Left lobe of liver (tissue), 2 donors: ENCODE data around the gene SUN1. TPM values are rescaled to one million over a fixed set of nuclear protein-coding genes. Genes with fewer than 3 reads are reported as not detected.
A peak's percentile ranks its signal among the peaks of the same experiment; 100 is the strongest.

ENCODE experiments used
- ATAC-seq: fragments of 200-7000 bp; cut with Tn5 transposase; one replicate; pipeline ENCODE4 v1.9.1; 2020; ENCODE audit warnings: mild to moderate bottlenecking, moderate library complexity
- DNase-seq: peaks from one replicate; pipeline ENCODE4 v3.0.0-alpha.2; 2020; ENCODE audit warnings: low spot score
- total RNA-seq: library from RNA; stranded (reverse); gene quantifications from one replicate; pipeline ENCODE4 v1.2.1, GENCODE V29; 2021
- donor health status: DM: no; HTN: no; CAD: no; lungs with moderate emphysema.
- donor health status: DM: no; HTN: yes; CAD: no.

Gene SUN1
- total RNA-seq, 1 donor from 2014 or later: 41.5 TPM

- ATAC-seq (peak; percentile 67), DNase-seq (peak; percentile 93)
Observed at GRCh38 chr7:886626-887487, 54.6 kb downstream of the SUN1 start.

- DNase-seq (no peak), ATAC-seq (no peak)
Observed at GRCh38 chr7:887488-887820, 55.2 kb downstream of the SUN1 start.

DNA sequence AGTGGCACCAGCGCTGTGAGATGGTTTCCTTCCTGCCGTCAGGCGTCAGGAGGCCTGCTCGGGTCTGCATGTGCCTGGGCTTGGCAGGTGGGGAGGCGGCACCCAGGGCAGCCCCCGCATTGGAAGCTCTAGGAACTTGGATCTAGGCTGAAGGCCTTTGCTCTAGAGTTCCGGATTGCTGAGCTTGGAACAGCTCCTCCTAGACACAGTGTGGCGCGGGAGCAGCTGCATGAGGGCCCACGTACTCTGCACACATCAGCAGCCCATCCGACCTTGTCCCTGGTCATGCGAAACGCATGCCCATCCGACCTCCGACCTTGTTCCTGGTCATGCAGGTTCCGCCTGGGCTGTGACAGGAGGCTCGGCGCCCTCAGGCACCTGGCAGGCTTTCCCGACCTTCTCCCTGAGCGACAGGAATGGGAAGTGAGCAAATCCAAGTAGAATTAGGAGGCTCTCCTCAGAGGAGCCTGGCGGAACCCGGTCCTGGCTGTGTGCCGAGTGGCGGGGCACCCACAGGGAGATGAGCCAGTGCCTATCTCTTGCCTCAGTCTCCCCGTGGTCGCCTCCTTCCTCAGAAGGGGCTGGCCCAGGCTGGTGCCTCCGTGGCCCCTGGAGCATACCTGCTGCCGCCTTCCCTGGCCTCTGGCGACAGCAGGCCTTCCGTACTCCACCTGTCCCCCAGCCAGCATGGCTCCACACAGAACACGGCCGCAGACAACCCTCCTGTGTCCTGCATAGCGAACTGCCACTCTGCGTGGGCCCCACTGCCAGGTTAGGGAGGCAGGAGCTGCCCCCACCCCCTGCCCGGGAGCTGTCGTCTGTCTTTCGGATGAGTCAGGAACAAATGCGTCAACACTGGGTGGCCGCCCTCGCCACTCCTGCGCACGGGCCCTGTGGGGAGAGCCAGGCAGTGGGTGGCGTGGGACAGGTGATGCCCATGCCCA, 56.1 kb downstream of the SUN1 start:
- DNase-seq (peak; percentile 95), ATAC-seq (peak; percentile 67)

DNA sequence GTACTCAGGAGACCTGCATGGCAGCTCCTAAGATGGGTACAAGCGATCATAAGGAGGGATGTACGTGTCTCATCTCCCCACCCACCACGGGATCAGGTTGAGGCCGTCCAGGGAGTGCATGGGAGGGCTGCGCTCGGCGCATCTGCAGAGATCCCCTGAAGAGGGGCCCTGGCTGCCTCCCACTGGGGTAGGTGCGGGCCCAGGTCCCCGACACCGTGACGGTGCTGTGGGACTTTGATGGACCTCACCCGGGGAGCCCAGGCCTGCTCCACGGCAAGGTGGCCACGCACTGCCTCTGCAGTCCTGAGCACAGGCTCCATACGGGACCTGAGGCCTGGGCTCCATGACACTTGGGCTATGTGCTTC, 56.7 kb downstream of the SUN1 start:
- DNase-seq (no peak), ATAC-seq (no peak)

DNA sequence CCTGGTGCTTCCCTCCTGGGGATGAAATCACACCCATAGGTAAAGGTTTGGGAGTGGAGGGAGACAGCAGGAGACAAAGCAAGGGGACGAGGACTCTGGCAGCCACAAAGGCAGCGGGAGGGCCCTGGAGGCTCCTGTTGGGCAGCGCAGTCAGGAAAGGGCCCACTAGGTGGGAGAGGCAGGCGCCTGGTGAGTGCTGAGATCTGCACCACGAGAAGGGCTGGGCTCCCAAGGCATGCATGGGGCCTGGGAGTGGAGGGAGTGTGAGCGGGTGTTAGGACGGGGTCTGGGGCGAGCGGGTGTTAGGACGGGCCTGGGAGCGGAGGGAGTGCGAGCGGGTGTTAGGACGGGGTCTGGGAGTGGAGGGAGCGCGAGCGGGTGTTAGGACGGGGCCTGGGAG, 57.1 kb downstream of the SUN1 start:
- ATAC-seq: no peak
- DNase-seq: no peak

- DNase-seq (no peak), ATAC-seq (no peak)
Observed at GRCh38 chr7:890868-891267, 58.6 kb downstream of the SUN1 start.

DNA sequence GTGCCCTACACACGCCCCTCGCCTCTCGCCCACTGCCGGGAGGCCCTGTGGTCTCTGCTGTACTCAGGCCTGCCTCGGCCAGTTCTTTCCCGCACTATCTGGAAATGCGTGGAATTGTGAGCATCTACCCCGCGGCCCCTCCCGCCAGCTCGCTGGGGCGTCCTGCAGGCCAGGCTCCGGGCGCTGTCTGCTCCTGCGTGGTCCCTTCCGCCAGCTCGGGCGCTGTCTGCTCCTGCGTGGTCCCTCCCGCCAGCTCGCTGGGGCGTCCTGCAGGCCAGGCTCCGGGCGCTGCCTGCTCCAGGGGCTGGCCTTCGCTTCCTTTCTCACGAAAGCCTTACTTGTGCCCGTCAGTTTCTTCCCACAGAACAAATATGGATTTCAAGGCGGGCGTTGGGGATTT, 59.0 kb downstream of the SUN1 start:
- no peak for ATAC-seq
- no peak for DNase-seq

- DNase-seq: no peak
Observed at GRCh38 chr7:891805-892204, 59.5 kb downstream of the SUN1 start.

DNA sequence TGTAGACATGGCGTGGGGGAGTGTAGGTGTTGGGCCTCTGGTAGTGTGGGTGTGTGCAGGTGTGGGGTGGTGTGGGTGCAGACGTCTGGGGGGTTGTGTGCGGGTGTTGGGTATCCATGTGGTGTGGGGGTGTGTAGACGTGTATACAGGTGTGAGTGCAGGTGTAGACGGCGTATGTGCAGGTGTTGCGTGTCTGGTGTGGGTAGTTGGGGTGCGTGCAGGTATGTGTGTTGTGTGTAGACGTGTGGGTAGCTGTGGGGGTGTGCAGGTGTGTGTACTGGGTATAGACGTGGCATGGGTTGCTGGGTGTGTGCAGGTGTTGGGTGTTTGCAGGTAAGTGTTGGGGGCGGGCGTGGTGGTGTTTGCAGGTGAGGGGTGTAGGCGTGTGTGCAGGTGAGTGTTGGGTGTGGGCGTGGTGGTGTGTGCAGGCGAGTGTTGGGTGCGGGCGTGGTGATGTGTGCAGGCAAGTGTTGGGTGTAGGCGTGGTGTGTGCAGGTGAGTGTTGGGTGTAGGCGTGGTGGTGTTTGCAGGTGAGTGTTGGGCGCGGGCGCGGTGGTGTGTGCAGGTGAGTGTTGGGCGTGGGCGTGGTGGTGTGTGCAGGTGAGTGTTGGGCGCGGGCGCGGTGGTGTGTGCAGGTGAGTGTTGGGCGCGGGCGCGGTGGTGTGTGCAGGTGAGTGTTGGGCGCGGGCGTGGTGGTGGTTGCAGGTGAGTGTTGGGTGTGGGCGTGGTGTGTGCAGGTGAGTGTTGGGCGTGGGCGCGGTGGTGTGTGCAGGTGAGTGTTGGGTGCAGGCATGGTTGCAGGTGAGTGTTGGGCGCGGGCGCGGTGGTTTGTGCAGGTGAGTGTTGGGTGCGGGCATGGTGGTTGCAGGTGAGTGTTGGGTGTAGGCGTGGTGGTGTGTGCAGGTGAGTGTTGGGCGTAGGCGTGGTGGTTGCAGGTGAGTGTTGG, 60.6 kb downstream of the SUN1 start:
- DNase-seq (no peak), ATAC-seq (no peak)

More at GRCh38 chr7:891805-892204, 59.5 kb downstream of the SUN1 start:
- ATAC-seq: no peak

DNA sequence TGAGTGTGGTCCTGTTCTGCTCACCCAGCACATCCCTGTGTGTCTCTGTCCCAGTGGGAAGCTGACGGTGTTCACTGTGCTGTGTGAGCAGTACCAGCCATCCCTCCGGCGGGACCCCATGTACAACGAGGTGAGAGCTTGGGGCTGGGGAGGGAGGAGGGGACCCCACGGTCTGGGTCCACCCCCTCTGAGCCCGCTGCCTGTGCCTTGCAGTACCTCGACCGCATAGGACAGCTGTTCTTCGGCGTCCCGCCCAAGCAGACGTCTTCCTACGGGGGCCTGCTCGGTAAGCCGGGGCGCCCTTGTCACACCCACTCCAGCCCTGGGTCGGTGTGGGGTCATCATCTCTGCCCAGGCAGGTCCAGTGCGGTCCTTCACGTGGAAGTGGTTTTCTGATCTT, 61.4 kb downstream of the SUN1 start:
- no peak for DNase-seq
- no peak for ATAC-seq

DNA sequence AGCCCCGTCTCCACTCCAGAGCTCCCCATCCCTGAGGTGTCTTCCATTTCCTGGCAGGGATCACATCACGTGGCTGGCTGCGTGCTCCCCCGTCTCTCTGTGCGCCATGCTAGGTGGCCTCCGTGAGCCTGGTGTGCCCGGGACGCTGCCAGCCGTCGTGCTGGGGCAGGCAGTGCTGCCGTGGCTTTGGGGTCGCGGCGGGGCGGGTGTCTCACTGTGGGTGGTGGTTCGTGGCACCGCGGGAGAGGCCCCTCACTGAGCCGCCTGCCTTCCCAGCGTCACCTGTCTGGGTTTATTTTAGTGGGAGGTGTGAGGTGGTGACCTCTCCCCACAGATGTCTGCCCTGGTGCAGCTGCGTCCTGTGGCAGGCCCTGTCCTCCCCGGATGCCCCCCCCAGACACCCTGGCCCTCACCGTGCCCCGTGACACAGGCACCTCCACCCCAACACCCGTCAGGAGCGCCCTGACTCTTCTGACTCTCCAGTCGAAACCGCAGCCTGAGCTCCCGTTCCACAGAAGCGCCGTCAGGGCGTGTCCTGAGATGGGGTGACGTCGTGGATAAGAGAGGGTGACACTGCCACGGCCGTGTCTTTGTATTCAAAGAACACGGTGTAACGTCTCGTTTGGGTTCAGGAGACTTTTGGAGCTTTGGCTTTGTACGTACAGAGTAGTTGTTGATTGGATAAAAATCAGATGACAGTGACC, 62.0 kb downstream of the SUN1 start:
- DNase-seq (no peak), ATAC-seq (no peak)

DNA sequence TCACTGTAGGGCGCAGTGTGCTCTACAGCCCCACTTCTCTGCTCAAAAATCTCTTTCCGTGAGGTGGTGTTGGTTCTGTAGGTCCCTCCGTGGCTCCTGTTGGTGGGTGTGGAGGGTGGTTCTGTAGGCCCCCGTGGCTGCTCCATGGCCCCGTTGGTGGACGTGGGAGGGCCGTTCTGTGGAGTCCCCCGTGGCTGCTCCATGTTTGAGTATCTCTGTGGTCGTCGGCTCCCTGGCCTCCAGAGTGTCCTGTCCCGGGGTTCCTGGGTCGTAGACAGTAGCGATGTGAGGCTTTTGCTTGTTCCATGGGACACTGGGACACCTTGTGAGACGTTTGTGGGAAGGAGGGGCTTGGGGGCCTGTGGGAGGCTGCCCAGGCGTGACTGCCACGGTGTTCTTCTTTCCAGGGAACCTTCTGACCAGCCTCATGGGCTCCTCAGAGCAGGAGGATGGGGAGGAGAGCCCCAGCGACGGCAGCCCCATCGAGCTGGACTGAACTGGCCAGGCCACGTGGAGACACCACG, 62.7 kb downstream of the SUN1 start:
- DNase-seq (no peak), ATAC-seq (no peak)

GRCh38 chr7:895451-896052, 63.3 kb downstream of the SUN1 start:
- DNase-seq: no peak
- ATAC-seq: no peak

DNA sequence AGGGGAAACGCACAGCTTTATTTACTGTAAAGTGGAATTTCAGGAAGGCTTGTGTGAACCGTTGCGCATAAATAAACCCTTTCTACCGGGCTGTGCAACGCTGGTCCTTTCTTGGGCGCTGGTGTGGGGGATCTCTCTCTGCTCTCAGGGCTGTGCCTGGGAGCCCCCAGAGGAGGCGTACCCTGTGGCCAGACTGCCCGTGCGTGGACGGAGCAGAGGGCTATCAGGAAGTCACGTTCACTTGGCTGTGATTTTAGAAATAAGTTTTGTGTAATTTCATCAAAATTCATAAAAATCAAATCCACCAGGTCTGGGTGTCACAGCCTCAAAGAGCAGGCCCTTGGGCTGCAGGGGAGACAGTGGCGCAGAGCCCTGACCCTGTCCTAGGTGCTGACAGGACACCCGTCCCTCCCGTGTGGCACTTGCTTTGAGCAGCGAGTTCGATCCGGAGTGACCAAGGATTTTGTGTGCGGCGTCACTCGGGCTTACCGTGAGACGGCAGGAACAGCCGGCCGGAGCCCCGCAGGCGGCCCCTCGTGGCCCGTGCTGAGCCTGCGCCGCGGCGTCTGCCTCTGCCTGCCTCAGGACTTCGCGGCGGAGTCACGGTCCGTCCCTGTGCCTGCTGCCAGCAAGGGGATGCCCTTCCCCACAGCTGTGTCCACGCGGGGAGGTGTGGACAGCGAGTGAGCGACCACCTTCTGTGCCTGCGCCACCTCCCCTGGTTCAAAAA, 64.2 kb downstream of the SUN1 start:
- no peak for DNase-seq
- ATAC-seq: no peak

GRCh38 chr7:897086-897485, 64.8 kb downstream of the SUN1 start:
- no peak for ATAC-seq
- DNase-seq: no peak

DNA sequence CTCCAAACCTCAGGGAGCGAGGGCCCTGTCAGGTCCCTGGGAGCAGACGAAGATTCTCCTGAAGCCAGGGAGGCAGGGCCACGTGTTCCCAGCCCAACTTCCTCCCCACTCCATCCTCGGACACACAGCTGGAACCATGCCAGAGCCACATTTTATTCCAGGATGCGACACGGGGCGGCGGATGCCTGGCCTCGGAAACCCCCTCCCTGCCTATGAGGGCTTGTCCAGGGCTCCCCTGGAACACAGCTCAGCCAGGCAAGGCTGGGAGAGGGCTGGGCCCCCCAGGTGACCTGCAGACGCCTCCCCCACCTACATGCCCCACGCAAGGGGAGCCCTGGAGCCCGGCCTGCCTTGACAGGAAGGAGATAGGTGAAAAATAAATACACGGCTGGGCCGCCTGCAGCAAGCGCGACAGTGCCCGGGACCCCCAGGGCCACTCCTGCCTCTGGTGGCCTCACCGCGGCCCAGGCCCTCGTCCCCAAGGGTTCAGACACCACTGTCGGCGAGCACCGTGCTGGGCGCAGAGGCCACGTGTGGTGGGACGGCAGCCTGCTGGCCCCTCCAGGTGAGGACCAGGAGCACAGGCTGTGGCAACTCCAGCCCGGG, 65.6 kb downstream of the SUN1 start:
- DNase-seq (peak; percentile 64), ATAC-seq (peak; percentile 8)

GRCh38 chr7:898460-898854, 66.2 kb downstream of the SUN1 start:
- DNase-seq: no peak
- no peak for ATAC-seq

GRCh38 chr7:898855-899681, 66.8 kb downstream of the SUN1 start:
- no peak for DNase-seq
- ATAC-seq: peak; percentile 39
